Measurements from ENCODE around the gene CSF2.

GRCh38 chr5:132025403-132025971 is 48.1 kb upstream of the CSF2 start:
- TF ChIP-seq CTCF (conservative IDR thresholded peaks at IDR 0.05; ENCODE audit: low read depth, low read length) (no peak), SMC3 (IDR thresholded peaks at IDR 0.05; ENCODE audit: low read depth, low read length) (no peak), RCOR1 (IDR thresholded peaks at IDR 0.05; ENCODE audit: insufficient replicate concordance, low read length) (no peak), MXI1 (IDR thresholded peaks at IDR 0.05; ENCODE audit: borderline replicate concordance, low read depth, low read length) (no peak), POLR2A (IDR thresholded peaks at IDR 0.05; ENCODE audit: low read depth, low read length) (no peak), BHLHE40 (IDR thresholded peaks at IDR 0.05; ENCODE audit: low read depth, low read length) (no peak)
